ENCODE data around the gene ITPRID1.

ITPRID1 gene

DNA sequence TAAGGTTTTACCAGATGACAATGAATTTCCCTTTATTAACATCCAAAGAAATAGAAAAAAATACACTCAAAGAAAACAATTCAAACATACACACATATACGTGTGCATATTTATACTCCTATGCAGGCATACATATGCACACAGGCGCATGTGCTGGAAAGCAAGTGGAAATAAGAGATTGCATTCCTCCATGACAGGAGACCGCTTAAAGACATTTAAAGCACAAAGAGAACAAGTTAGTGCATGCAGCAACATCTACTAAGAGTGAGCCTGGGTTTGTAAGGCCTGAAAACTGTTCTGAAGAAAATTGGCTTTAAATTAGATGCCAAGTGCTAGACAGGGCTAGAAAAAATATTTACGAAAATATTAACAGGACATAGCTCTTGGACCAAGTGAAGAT is 133.1 kb downstream of the ITPRID1 start:
- DNase-seq: no peak

GRCh38 chr7:31647511-31647910 is 133.6 kb downstream of the ITPRID1 start:
- no peak for DNase-seq

DNA sequence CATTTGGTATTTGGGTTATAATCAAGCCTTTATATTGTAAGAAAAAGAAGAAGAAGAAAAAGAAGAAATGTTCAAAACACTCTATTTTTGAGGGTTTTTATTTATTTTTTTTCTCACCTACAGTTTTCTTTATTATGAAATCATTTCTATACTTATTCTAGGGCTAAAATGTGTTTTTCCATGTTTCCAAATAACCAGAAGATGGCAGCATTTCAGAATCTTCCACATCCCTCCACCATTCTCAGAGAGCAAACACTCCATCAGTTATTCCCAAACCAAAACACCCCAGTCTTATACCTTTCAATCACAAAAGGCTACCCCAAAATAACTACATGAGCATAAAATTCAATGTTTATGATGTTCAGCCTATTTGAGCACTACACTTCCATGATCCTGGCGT is 134.4 kb downstream of the ITPRID1 start:
- no peak for DNase-seq

GRCh38 chr7:31648880-31649279 is 135.0 kb downstream of the ITPRID1 start:
- DNase-seq: no peak

- DNase-seq: no peak
Observed at GRCh38 chr7:31651234-31652062, 137.6 kb downstream of the ITPRID1 start.

- no peak for DNase-seq
Observed at GRCh38 chr7:31652063-31652326, 138.1 kb downstream of the ITPRID1 start.

- no peak for DNase-seq
Observed at GRCh38 chr7:31663072-31663471, 149.2 kb downstream of the ITPRID1 start.

- DNase-seq: no peak
Observed at GRCh38 chr7:31664890-31665289, 151.0 kb downstream of the ITPRID1 start.

DNA sequence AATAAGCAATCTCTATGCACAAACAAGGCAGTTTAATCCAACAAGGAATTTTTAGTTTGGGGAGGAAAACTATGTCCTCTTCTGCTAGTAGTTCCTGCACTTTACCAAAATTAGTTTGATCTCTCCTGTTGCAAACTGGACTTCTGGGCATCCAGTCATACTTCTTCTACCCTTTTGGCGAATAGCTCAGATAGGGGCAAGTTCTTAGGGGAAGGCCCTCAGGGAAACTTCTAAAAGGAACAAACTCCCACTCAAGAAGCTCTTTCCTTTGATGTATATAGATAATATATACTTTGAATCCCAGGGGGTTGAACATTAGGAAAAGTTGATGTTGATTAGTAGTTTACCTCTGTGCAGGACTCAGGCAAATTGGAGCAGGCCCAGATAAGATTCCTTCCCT is 151.7 kb downstream of the ITPRID1 start:
- DNase-seq: no peak

DNA sequence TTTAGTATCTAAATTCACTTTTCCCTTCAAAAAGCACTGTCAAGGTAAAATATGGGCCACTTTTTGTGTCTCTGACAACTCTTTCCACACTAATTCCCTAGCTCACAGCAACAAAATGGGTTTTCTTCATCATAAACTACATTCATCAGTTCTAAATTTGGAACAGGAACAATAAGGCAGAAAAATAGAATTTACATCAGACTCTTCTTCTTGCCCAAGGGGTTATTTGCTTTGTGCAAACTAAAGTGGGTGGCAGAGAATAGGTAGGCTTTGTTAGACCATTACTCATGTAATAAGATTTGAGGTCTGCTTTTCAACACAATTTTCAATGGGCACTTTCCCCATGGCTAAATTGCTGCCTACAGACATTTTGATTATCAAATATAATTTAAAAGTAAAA is 155.6 kb downstream of the ITPRID1 start:
- no peak for DNase-seq

DNA sequence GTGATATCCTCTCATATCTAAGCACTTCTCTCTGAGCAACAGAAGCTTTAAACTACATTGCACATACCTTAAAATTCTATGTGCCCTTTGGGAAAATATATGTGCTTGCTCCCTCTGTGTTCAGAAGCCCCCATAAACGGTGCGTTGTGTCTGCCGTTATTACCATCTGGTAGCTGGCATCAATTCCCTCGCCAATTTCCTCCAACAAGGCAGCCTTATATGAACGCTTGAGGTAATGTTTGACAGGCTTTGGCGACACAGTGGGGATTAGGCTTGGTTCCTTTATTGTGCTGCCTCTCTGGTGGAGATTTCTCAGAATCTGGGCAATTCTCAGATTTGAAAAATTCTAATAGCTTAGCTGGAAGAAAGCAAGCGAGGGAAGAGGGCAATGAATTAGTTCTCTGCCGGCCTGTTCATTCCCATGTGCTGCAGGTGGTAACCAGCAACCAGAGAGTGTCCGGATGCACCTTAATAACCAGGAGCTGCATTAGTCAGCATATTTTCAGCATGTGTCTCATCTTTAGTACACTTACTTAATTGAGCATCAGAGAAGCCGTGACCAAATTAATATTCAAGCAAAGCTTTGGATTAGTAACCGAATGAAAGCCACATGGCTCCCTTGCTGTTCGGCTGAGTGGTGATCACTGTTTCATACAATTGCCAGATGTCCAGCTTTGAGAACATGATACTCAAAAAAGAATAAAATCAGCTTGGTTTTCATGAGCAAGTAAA is 165.8 kb downstream of the ITPRID1 start:
- DNase-seq: no peak

- no peak for DNase-seq
Observed at GRCh38 chr7:31683445-31684225, 169.7 kb downstream of the ITPRID1 start.

DNA sequence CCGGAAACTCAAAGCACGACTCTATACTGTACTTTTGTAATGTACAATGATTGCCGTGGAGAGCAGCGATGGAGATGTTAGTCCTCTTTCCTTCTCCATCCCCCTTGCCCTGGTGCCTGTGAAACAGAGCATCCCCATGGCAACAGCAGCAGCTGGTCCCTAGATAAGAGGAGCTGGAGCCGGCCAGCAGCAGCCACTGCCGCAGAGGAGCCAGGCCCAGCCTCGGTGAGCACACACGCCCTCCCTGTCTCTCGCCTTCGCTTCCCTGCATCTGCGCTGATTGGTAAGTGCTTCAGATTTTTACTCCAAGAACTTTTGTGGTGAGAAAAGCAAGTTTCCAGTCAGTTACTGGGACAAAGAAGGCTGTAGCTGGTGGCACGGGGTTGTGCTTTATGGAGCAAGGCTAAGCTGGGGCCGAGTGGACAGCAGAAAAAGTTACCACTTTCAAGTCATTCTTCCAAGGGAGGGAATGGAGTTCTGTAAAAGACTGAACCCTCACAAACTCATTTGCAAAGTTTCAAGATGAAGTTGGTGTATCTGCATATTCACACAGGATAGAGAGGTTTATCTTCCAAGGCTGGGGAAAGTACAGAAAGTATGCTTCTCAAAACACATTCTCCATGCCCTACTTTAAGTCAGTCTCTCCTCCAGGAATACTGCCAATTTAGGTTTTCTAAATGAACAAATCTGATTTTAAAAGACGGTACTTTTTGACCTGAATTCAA is 173.3 kb downstream of the ITPRID1 start, which contains the start of gene PPP1R17:
Gene PPP1R17 (plus strand): TSS at position 192 of the 725 bp plus-strand sequence. CDS start 5,227 bp downstream, outside the sequence.
- DNase-seq: no peak

DNA sequence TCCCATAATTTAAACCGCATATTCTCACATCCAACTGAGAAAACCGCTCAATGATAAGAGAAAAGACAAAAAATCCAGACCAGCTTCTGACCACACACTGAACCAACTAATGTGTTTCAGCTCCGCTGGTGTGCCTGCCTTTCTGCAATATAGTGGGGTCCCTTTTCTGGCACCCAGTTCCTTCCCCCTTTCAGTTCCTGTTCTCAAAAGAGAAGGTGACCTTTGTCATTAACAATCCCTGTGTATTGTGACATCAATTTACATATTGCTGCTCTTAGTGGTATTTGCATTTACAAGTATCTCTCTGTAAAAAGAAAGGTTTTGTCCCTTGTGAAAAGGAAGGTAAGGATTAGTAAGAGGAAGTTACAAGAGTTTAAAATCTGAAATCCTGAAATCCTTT is 174.5 kb downstream of the ITPRID1 start:
- peak; percentile 8 for DNase-seq

DNA sequence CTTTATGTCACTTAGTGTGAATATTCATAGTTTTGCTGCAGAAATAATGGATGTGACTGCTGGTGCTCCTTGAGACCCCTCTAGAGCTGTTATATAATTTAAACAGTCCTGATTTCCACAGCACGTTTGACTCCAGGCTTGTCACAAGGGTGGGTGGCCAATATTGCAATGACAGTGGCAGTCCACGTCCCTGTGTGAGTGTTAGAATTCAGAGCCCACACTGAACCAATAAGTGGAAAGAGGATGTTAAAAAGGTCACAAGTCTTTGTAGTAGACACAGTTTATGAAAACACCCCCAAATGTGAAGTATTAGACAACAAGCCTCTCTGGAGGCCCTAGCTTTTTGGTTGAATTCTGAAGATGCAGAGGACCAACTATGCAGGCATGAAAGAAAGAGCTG is 175.1 kb downstream of the ITPRID1 start:
- DNase-seq: no peak

GRCh38 chr7:31690935-31691334 is 177.0 kb downstream of the ITPRID1 start:
- DNase-seq: no peak

DNA sequence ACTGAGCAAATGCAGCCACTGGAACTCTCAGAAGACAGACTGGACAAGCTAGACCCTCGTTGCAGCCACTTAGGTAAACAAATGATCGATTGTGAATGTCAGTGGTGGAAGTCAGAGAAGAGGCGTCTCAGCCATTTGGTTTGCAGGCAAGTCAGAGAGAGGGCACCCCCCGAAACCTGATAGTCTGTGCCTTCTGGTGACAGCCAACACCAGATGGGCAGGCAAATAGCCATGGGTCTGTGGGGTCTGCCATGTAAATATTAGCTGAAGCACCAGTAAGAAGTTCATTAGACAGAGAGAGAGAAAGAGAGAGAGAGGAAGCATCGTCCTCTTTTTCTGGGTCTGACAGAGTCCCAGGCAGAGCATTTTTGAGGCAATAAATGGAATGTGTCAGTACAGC is 178.6 kb downstream of the ITPRID1 start:
- no peak for DNase-seq

- DNase-seq: no peak
Observed at GRCh38 chr7:31692871-31693270, 179.0 kb downstream of the ITPRID1 start.

DNA sequence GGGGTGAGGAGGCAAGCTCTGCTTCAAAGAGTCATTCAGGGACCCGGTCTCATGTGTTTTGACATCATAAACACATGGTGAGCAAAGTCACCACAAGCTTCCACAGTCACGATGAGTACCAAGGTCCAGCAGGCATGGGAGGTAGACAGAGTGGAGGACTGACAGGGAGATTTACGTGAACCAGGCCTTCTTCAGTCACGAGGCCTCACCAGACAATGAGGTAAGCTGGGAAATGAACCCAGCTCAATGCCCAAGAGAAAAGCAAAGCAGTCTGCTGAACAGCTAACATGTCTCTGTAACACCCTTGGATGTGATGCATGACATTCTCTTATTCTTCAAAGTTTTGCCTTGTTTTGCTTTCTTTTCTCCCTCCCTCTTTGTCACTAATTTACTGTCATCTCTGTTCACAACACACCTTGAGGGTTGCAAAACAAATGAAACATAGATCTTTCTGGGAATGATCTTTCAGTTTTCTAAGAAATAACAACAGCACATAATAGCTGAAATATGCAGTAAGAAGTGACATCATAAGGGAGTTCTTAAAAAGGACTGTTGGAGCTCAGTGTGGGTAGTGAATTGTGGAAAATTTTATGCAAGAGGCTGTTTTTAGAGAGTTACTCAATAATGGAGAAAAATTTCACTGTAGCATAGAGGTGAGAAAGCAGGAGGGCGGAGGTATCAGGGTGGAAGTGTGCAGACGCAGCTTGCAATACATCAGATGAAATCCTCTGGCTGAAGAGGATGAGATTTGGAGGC is 182.1 kb downstream of the ITPRID1 start:
- no peak for DNase-seq

- no peak for DNase-seq
Observed at GRCh38 chr7:31699050-31699449, 185.2 kb downstream of the ITPRID1 start.

DNA sequence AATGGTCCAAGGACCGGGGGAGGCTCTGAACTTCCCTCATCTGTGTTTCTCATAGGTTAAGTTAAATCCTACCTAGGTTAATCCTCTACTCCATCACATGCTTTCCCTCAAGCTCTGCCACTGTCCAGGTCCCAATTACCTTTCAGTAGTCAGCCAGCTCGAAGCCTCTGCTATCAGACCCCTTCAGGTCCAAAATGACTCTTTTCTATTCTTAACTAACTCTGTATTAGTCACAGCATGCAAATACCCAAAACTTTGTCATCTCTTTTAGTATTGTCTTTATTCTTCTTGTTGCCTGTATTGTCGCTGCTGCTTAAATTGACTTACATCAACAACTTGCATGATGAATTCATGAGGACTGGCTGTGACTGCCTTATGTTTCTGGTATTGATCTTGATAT is 188.5 kb downstream of the ITPRID1 start:
- DNase-seq: no peak

GRCh38 chr7:31705377-31705776 is 191.5 kb downstream of the ITPRID1 start:
- no peak for DNase-seq
